ENCODE results near the gene CDH4. TPM values are rescaled to one million over a fixed set of nuclear protein-coding genes. Genes with fewer than 3 reads are reported as not detected.

The CDH4 gene
- total and polyA plus RNA-seq, 2 of the 4 experiments (the other 2 are of a cell fraction) = 1.6 to 3.5 TPM

GRCh38 chr20:61598586-61598985 lies 346.5 kb downstream of the CDH4 start:
- H3K4ac ChIP-seq (ENCODE audit: low read depth, low read length) = no peak overlapping the region
- no peak overlapping the region for H2AFZ ChIP-seq (replicated peaks; ENCODE audit: low read length, poor library complexity)
- 81% methylated on average over 18 of the region's 21 CpGs; no CpG with 5 or more reads in 1 of the 2 experiments for WGBS, 2 experiments (ENCODE audit: extremely low coverage in 2 of 2, insufficient read length in 1 of 2)
- H3K56ac ChIP-seq (ENCODE audit: extremely low read depth, insufficient read depth, low read length) = no peak overlapping the region
- H3K18ac ChIP-seq (ENCODE audit: low read depth, low read length) = no peak overlapping the region
- H3K36me3 ChIP-seq (ENCODE audit: control insufficient read depth, insufficient read depth, low read length) = no peaks in the 10 kb centered on the region
- no peak overlapping the region for H3K23ac ChIP-seq (ENCODE audit: low read depth, low read length)
- no peak overlapping the region for H3K14ac ChIP-seq (replicated peaks; ENCODE audit: low read depth, low read length)
- intact Hi-C loops (cut with micrococcal nuclease) (no loop called here), dilution Hi-C loops (cut with HindIII; ENCODE audit: low sequenced_read_pairs, unreplicated experiment) (no loop called here), in situ Hi-C loops (cut with MboI; ENCODE audit: low sequenced_read_pairs) (no loop called here)
- no peaks in the 10 kb centered on the region for H3K9me1 ChIP-seq (ENCODE audit: insufficient read depth, low read length)
- H3K9ac ChIP-seq (ENCODE audit: low read depth, low read length) = no peak overlapping the region
- no peak for ATAC-seq (ENCODE audit: low read depth)
- no peak overlapping the region for H4K8ac ChIP-seq (ENCODE audit: low read depth in 2 of 2, low read length in 2 of 2)
- H2BK5ac ChIP-seq (ENCODE audit: low read depth, low read length, poor library complexity, severe bottlenecking) = no peak overlapping the region
- no peak overlapping the region for H2BK15ac ChIP-seq (ENCODE audit: low read depth, low read length)
- no peak overlapping the region for H2BK20ac ChIP-seq (ENCODE audit: low read depth, low read length)
- no peaks in the 10 kb centered on the region for H3K27me3 ChIP-seq (ENCODE audit: control insufficient read depth, insufficient read depth, low read length)
- TF ChIP-seq RCOR1 (IDR thresholded peaks at IDR 0.05; ENCODE audit: insufficient replicate concordance, low read length) = no peak
- TF ChIP-seq FOS (IDR thresholded peaks at IDR 0.05; ENCODE audit: low read depth, low read length) = no peak
- TF ChIP-seq MAZ (IDR thresholded peaks at IDR 0.05; ENCODE audit: borderline replicate concordance, low read depth, low read length) = no peak
- no peak for TF ChIP-seq CHD1 (IDR thresholded peaks at IDR 0.05; ENCODE audit: low read depth, low read length)
- no peak for TF ChIP-seq CTCF (conservative IDR thresholded peaks at IDR 0.05; ENCODE audit: low read depth, low read length)
- no peaks in the 10 kb centered on the region for H4K20me1 ChIP-seq (ENCODE audit: insufficient read depth, low read length)
- no peak overlapping the region for H2AK9ac ChIP-seq (replicated peaks; ENCODE audit: low read depth, low read length, poor library complexity)
- no peaks in the 10 kb centered on the region for H3K79me1 ChIP-seq (ENCODE audit: low read depth in 1 of 2, low read length in 2 of 2)
- no TSS peak for BruUV-seq (replicated peaks)
- no peak overlapping the region for H4K91ac ChIP-seq (ENCODE audit: insufficient read depth, low read depth, low read length)
- no peak overlapping the region for H3K4me2 ChIP-seq (ENCODE audit: low read depth, low read length)
- H3K4me1 ChIP-seq (ENCODE audit: control insufficient read depth, insufficient read depth, low read length) = no peaks in the 10 kb centered on the region
- POLR2A ChIA-PET (ENCODE audit: unreplicated experiment) = no interaction called here
- DNase-seq = no peak
- no peak overlapping the region for H3K27ac ChIP-seq (ENCODE audit: insufficient read depth, low read length)
- H4K5ac ChIP-seq (ENCODE audit: low read depth, low read length) = no peak overlapping the region
- CTCF ChIA-PET = no interaction called here
- no peak overlapping the region for H2AK5ac ChIP-seq (ENCODE audit: low read depth, low read length)
- H2BK120ac ChIP-seq (ENCODE audit: low read depth, low read length) = no peak overlapping the region
- H3K9me3 ChIP-seq (ENCODE audit: control insufficient read depth, insufficient read depth, low read length) = peaks cover 39% of the 10 kb centered on the region
- no peak overlapping the region for H3K4me3 ChIP-seq (ENCODE audit: insufficient read depth, low read depth, low read length)

Data from IMR-90 (cell line).